HCT116 (cell line): ENCODE results near the gene CDC14B. TPM values are rescaled to one million over a fixed set of nuclear protein-coding genes. Genes with fewer than 3 reads are reported as not detected.

ENCODE experiments used
- ATAC-seq: fragments of 200-7000 bp; cut with Tn5 transposase; 2 replicates; pipeline ENCODE4 v1.9.1; 2020; ENCODE audit warnings: mild to moderate bottlenecking, moderate library complexity
- BruUV-seq: library from RNA; stranded (reverse); fragments of 400-500 nt; replicated peaks from 2 replicates; lab custom pipeline; 2021; lab: Mats Ljungman, UMichigan
- CTCF ChIA-PET: fragments of 300-600 bp; sonication (Branson Sonifier 250); formaldehyde crosslinking; loops from one replicate; lab custom pipeline; 2021; ENCODE audit warnings: antibody characterized with exemption; lab: Charles Lee
- POLR2A ChIA-PET: fragments of 300-600, 350-600 bp; sonication (Branson Sonifier 250); formaldehyde crosslinking; loops from one replicate; lab custom pipeline; 2021; ENCODE audit warnings: antibody characterized with exemption; lab: Charles Lee
- RAD21 ChIA-PET, 2 experiments: fragments of 300-600 bp; sonication (Branson Sonifier 250); formaldehyde crosslinking; loops; one replicate each; lab custom pipeline; 2023; ENCODE audit warnings: low total read pairs in 2 of 2; ENCODE audit not compliant: uncharacterized antibody in 2 of 2, unreplicated experiment in 2 of 2, low non-redundant PET in 1 of 2; lab: Charles Lee
- DNase-seq: peaks from one replicate; pipeline ENCODE4 v3.0.0-alpha.2; 2010; ENCODE audit warnings: low read depth, low spot score
- H2AFZ ChIP-seq: fragments of 200-600 bp; shearing (Covaris generic), sonication (generic); 2 replicates; pipeline ENCODE4 v1.6.1; 2017; ENCODE audit warnings: low read depth, mixed run types, mixed read lengths, antibody characterized with exemption, low read length; ENCODE audit not compliant: poor library complexity, severe bottlenecking
- H3K27ac ChIP-seq: 2 replicates; pipeline ENCODE4 v1.5.1; 2012; ENCODE audit warnings: low read depth, low read length
- H3K27me3 ChIP-seq: fragments of 200-600 bp; sonication (generic); 2 replicates; pipeline ENCODE4 v1.6.1; 2016; ENCODE audit warnings: mixed run types, low read length, mixed read lengths; ENCODE audit not compliant: insufficient read depth
- H3K36me3 ChIP-seq, 2 experiments: fragments of 200-500 bp in 1 of 2; fragments of 200-600 bp in 1 of 2; sonication (Bioruptor generic) in 1 of 2; sonication (generic) in 1 of 2; 2 replicates each; pipeline versions ENCODE4 v1.5.1 to v1.6.1; 2014 to 2016; ENCODE audit warnings: low read length in 2 of 2, inconsistent platforms in 1 of 2, mixed read lengths in 1 of 2, mixed run types in 1 of 2; ENCODE audit not compliant: insufficient read depth in 2 of 2, control insufficient read depth in 1 of 2
- H3K4me1 ChIP-seq, 2 experiments: fragments of 200-600 bp in 1 of 2; sonication (generic) in 1 of 2; 2 replicates each; pipeline versions ENCODE4 v1.5.1 to v1.6.1; 2012 to 2017; ENCODE audit warnings: low read length in 2 of 2, inconsistent platforms in 1 of 2, mild to moderate bottlenecking in 1 of 2, mixed read lengths in 1 of 2, mixed run types in 1 of 2, moderate library complexity in 1 of 2; ENCODE audit not compliant: insufficient read depth in 2 of 2, control insufficient read depth in 1 of 2
- H3K4me2 ChIP-seq: fragments of 200-600 bp; sonication (generic); 2 replicates; pipeline ENCODE4 v1.6.1; 2017; ENCODE audit warnings: mixed run types, low read length, mixed read lengths
- H3K4me3 ChIP-seq, 2 experiments: fragments of 200-600 bp in 1 of 2; sonication (generic) in 1 of 2; replicated peaks in 1 of 2; 2 replicates each; pipeline ENCODE4 v1.5.1; 2011 to 2016; ENCODE audit warnings: low read length in 2 of 2, control low read depth in 1 of 2, low read depth in 1 of 2, mild to moderate bottlenecking in 1 of 2, mixed read lengths in 1 of 2, mixed run types in 1 of 2
- H3K79me2 ChIP-seq: fragments of 200-600 bp; sonication (generic); 2 replicates; pipeline ENCODE4 v1.6.1; 2017; ENCODE audit warnings: mild to moderate bottlenecking, mixed run types, low read length, moderate library complexity, mixed read lengths; ENCODE audit not compliant: insufficient read depth
- H3K9ac ChIP-seq: fragments of 200-600 bp; sonication (generic); 2 replicates; pipeline ENCODE4 v1.6.1; 2016; ENCODE audit warnings: low read length, mixed read lengths
- H3K9me2 ChIP-seq: fragments of 200-600 bp; sonication (generic), shearing (Covaris generic); 2 replicates; pipeline ENCODE4 v1.6.1; 2017; ENCODE audit warnings: mixed run types, mild to moderate bottlenecking, moderate library complexity; ENCODE audit not compliant: insufficient read depth
- H3K9me3 ChIP-seq, 2 experiments: fragments of 200-500 bp in 1 of 2; fragments of 200-600 bp in 1 of 2; sonication (Bioruptor generic) in 1 of 2; sonication (generic) in 1 of 2; 2 replicates each; pipeline ENCODE4 v1.6.1; 2014 to 2017; ENCODE audit warnings: low read length in 2 of 2, mixed read lengths in 2 of 2, inconsistent platforms in 1 of 2, low read depth in 1 of 2, mild to moderate bottlenecking in 1 of 2, mixed run types in 1 of 2, moderate library complexity in 1 of 2; ENCODE audit not compliant: control insufficient read depth in 1 of 2, insufficient read depth in 1 of 2
- H4K20me1 ChIP-seq: fragments of 200-600 bp; sonication (generic), shearing (Covaris generic); 2 replicates; pipeline ENCODE4 v1.6.1; 2017; ENCODE audit warnings: mixed run types, mild to moderate bottlenecking, moderate library complexity; ENCODE audit not compliant: insufficient read depth
- ATF3 ChIP-seq: IDR thresholded peaks from 2 replicates; pipeline ENCODE4 v1.6.1; 2012
- CEBPB ChIP-seq: IDR thresholded peaks from 2 replicates; pipeline ENCODE4 v1.6.1; 2012; ENCODE audit warnings: low read depth
- POLR2AphosphoS5 ChIP-seq: IDR thresholded peaks from 2 replicates; pipeline ENCODE4 v1.6.1; 2011; ENCODE audit warnings: mild to moderate bottlenecking, low read depth, low read length, moderate library complexity
- RAD21 ChIP-seq: IDR thresholded peaks from 2 replicates; pipeline ENCODE4 v1.6.1; 2012; ENCODE audit warnings: low read depth, mild to moderate bottlenecking
- SIN3A ChIP-seq: IDR thresholded peaks from 2 replicates; pipeline ENCODE4 v1.6.1; 2012; ENCODE audit warnings: low read depth
- SP1 ChIP-seq: IDR thresholded peaks from 2 replicates; pipeline ENCODE4 v1.6.1; 2012; ENCODE audit warnings: low read depth
- SRF ChIP-seq: IDR thresholded peaks from 2 replicates; pipeline ENCODE4 v1.6.1; 2012; ENCODE audit warnings: low read depth
- YY1 ChIP-seq: IDR thresholded peaks from 2 replicates; pipeline ENCODE4 v1.6.1; 2011; ENCODE audit warnings: low read length, low read depth, moderate library complexity, mild to moderate bottlenecking; ENCODE audit not compliant: insufficient replicate concordance; ENCODE audit errors: extremely low read depth
- ZBTB33 ChIP-seq: IDR thresholded peaks from 2 replicates; pipeline ENCODE4 v1.6.1; 2011; ENCODE audit warnings: mild to moderate bottlenecking, low read length, moderate library complexity; ENCODE audit not compliant: insufficient replicate concordance; ENCODE audit errors: extremely low read depth
- ZFX ChIP-seq: fragments of 450-650 bp; IDR thresholded peaks from 2 replicates; pipeline ENCODE4 v1.6.1; 2017
- intact Hi-C: fragments of 100-400 bp; cut with micrococcal nuclease; formaldehyde crosslinking; loops from 2 replicates; pipeline ENCODE4 v1.10.0; 2022
- total RNA-seq: library from RNA; stranded (reverse); gene quantifications from one replicate; pipeline ENCODE4 v1.2.1, GENCODE V29; 2021; ENCODE audit not compliant: unreplicated experiment
- TF ChIP-seq, protein P1 (sequence below): IDR thresholded peaks from 2 replicates; pipeline ENCODE4 v1.6.1; 2012
- TF ChIP-seq, protein P2 (sequence below): IDR thresholded peaks from 2 replicates; pipeline ENCODE4 v1.6.1; 2012; ENCODE audit warnings: low read depth

The CDC14B gene
- total RNA-seq, 1 experiment from 2014 or later: 21.6 TPM

DNA sequence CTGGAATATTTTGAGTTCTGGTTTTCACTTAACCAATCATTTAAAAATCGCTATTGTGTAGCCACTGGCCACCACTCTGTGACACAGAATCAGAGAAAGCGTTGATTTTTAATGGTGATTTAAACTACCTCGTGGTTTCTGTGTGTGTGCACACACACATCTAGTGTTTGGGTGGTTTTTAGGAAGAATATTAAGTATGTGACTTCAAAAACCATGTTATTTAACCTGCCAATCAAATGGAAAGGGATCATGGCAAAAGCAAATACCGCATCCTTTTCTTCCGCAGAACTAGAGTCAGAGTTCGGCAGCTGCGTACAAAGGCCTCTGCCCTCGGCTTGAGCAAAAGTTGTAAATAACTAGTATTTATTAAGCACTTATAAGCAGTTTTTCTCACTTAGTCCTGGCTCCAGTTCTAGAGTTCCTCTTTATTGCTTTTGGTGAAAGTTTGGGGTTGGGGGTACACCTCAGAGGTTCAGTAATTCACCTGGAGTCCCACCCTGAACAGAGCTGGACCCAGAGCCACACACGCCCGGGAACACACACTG, 129.0 kb downstream of the CDC14B start (continued):
- TF ChIP-seq ZBTB33 (no peak), ZFX (no peak), SP1 (no peak), ATF3 (no peak)
- TF ChIP-seq, protein P1, sequence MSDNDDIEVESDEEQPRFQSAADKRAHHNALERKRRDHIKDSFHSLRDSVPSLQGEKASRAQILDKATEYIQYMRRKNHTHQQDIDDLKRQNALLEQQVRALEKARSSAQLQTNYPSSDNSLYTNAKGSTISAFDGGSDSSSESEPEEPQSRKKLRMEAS: no peak

DNA sequence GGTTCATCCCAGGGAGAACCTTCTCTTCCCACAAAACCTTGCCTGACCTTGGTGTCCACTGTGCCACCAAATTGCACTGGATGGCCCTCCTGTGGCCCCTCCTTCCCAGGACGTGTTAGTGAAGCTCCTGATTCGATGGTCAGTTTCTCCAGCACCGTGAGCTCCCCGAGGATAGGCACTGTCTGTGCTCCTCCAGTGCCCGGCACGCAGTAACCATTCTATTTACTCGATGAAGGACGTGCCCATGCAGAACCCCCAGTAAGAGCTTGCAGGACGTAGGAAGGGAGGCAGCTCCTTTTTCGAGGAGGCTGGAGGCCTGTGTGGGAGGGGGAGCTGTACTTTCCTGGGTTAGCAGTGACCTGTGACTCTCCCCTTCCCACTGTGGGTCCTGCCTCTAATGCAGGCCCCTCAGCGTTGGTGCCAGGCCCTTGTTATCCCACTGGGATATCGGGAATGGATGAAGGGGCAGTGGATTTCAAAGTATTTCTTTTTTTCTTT, 130.1 kb downstream of the CDC14B start:
- intact Hi-C loops: no loop called here
- Histone ChIP-seq H3K27ac (no peak overlapping the region), H3K36me3 (peaks cover 7 to 17% of the 10 kb centered on the region in 2 experiments; a peak in 3 of 4 replicates), H3K4me3 (no peak overlapping the region), H3K27me3 (no peaks in the 10 kb centered on the region), H3K79me2 (no peaks in the 10 kb centered on the region), H3K9ac (no peak overlapping the region), H3K4me2 (no peak overlapping the region), H3K4me1 (peaks cover 24 to 31% of the 10 kb centered on the region in 2 experiments), H2AFZ (no peak overlapping the region), H3K9me3 (no peaks in the 10 kb centered on the region), H4K20me1 (no peaks in the 10 kb centered on the region), H3K9me2 (no peaks in the 10 kb centered on the region)
- ChIA-PET RAD21 (no interaction called here), POLR2A (interaction anchor here (0.6 kb wide), 1 partner anchor 1151 kb away, joined by 3 read pairs; no protein-coding TSS in a partner anchor), CTCF (no interaction called here)
- TF ChIP-seq RAD21 (no peak), POLR2AphosphoS5 (no peak), SIN3A (no peak), ZFX (no peak), ATF3 (no peak), YY1 (no peak), SRF (no peak), CEBPB (no peak)
- TF ChIP-seq, protein P1: no peak
- TF ChIP-seq, protein P2, sequence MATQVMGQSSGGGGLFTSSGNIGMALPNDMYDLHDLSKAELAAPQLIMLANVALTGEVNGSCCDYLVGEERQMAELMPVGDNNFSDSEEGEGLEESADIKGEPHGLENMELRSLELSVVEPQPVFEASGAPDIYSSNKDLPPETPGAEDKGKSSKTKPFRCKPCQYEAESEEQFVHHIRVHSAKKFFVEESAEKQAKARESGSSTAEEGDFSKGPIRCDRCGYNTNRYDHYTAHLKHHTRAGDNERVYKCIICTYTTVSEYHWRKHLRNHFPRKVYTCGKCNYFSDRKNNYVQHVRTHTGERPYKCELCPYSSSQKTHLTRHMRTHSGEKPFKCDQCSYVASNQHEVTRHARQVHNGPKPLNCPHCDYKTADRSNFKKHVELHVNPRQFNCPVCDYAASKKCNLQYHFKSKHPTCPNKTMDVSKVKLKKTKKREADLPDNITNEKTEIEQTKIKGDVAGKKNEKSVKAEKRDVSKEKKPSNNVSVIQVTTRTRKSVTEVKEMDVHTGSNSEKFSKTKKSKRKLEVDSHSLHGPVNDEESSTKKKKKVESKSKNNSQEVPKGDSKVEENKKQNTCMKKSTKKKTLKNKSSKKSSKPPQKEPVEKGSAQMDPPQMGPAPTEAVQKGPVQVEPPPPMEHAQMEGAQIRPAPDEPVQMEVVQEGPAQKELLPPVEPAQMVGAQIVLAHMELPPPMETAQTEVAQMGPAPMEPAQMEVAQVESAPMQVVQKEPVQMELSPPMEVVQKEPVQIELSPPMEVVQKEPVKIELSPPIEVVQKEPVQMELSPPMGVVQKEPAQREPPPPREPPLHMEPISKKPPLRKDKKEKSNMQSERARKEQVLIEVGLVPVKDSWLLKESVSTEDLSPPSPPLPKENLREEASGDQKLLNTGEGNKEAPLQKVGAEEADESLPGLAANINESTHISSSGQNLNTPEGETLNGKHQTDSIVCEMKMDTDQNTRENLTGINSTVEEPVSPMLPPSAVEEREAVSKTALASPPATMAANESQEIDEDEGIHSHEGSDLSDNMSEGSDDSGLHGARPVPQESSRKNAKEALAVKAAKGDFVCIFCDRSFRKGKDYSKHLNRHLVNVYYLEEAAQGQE: no peak
- DNase-seq (no peak), ATAC-seq (no peak)
- BruUV-seq: no TSS peak
